H9 (cell line): ENCODE results near the gene HAUS1. TPM values are rescaled to one million over a fixed set of nuclear protein-coding genes. Genes with fewer than 3 reads are reported as not detected.

Source experiments
- DNase-seq: peaks from one replicate; pipeline ENCODE4 v3.0.0-alpha.2; 2017
- H2AFZ ChIP-seq: one replicate; pipeline ENCODE4 v1.6.1; 2013; ENCODE audit warnings: mild to moderate bottlenecking, low read length, control low read depth, moderate library complexity
- H2AK5ac ChIP-seq: 2 replicates; pipeline ENCODE4 v1.6.1; 2013; ENCODE audit warnings: low read length, control low read depth, mixed read lengths; ENCODE audit not compliant: insufficient read length
- H2BK120ac ChIP-seq: one replicate; pipeline ENCODE4 v1.6.1; 2013; ENCODE audit warnings: low read depth, mild to moderate bottlenecking, low read length, control low read depth, inconsistent platforms; ENCODE audit not compliant: poor library complexity, severe bottlenecking
- H2BK12ac ChIP-seq: 2 replicates; pipeline ENCODE4 v1.6.1; 2013; ENCODE audit warnings: low read length, control low read depth, mixed read lengths, low read depth; ENCODE audit not compliant: insufficient read length
- H2BK15ac ChIP-seq: 2 replicates; pipeline ENCODE4 v1.6.1; 2013; ENCODE audit warnings: low read depth, low read length, control low read depth
- H2BK20ac ChIP-seq: one replicate; pipeline ENCODE4 v1.6.1; 2013; ENCODE audit warnings: low read depth, mild to moderate bottlenecking, low read length, control low read depth, inconsistent platforms; ENCODE audit not compliant: poor library complexity, severe bottlenecking
- H2BK5ac ChIP-seq: 2 replicates; pipeline ENCODE4 v1.6.1; 2013; ENCODE audit warnings: low read length, control low read depth, mixed read lengths; ENCODE audit not compliant: insufficient read length
- H3K14ac ChIP-seq: 2 replicates; pipeline ENCODE4 v1.6.1; 2013; ENCODE audit warnings: low read length, control low read depth; ENCODE audit not compliant: insufficient read depth
- H3K18ac ChIP-seq: 2 replicates; pipeline ENCODE4 v1.6.1; 2013; ENCODE audit warnings: low read depth, mild to moderate bottlenecking, mixed read lengths, low read length, control low read depth; ENCODE audit not compliant: insufficient read length
- H3K23ac ChIP-seq: 2 replicates; pipeline ENCODE4 v1.6.1; 2013; ENCODE audit warnings: low read length, control low read depth, mixed read lengths, low read depth; ENCODE audit not compliant: insufficient read length
- H3K23me2 ChIP-seq: 2 replicates; pipeline ENCODE4 v1.6.1; 2013; ENCODE audit warnings: low read depth, mild to moderate bottlenecking, mixed read lengths, low read length, control low read depth; ENCODE audit not compliant: insufficient read length, poor library complexity, severe bottlenecking
- H3K27ac ChIP-seq: 2 replicates; pipeline ENCODE4 v1.5.1; 2013; ENCODE audit warnings: low read length, control low read depth, mixed read lengths, low read depth; ENCODE audit not compliant: insufficient read length
- H3K27me3 ChIP-seq: 2 replicates; pipeline ENCODE4 v1.6.1; 2013; ENCODE audit warnings: low read length, control low read depth, inconsistent platforms; ENCODE audit not compliant: insufficient read depth
- H3K4ac ChIP-seq: 2 replicates; pipeline ENCODE4 v1.6.1; 2013; ENCODE audit warnings: low read depth, mild to moderate bottlenecking, control low read depth, inconsistent platforms, low read length, moderate library complexity
- H3K4me1 ChIP-seq: 2 replicates; pipeline ENCODE4 v1.6.1; 2013; ENCODE audit warnings: low read length, control low read depth, inconsistent platforms; ENCODE audit not compliant: insufficient read depth
- H3K4me2 ChIP-seq: 2 replicates; pipeline ENCODE4 v1.6.1; 2013; ENCODE audit warnings: low read length, control low read depth, mixed read lengths; ENCODE audit not compliant: insufficient read length, insufficient read depth
- H3K56ac ChIP-seq: 2 replicates; pipeline ENCODE4 v1.6.1; 2013; ENCODE audit warnings: low read depth, mild to moderate bottlenecking, mixed read lengths, low read length, control low read depth; ENCODE audit not compliant: insufficient read length
- H3K79me1 ChIP-seq: 2 replicates; pipeline ENCODE4 v1.6.1; 2013; ENCODE audit warnings: low read depth, mild to moderate bottlenecking, moderate library complexity, low read length, control low read depth, inconsistent platforms; ENCODE audit not compliant: insufficient read depth, poor library complexity, severe bottlenecking
- H3K79me2 ChIP-seq: 2 replicates; pipeline ENCODE4 v1.6.1; 2013; ENCODE audit warnings: low read length, control low read depth, inconsistent platforms; ENCODE audit not compliant: insufficient read depth
- H3K9ac ChIP-seq: 2 replicates; pipeline ENCODE4 v1.6.1; 2013; ENCODE audit warnings: low read length, control low read depth, mixed read lengths; ENCODE audit not compliant: insufficient read length; ENCODE audit errors: extremely low read depth
- H3K9me3 ChIP-seq: one replicate; pipeline ENCODE4 v1.6.1; 2013; ENCODE audit warnings: low read depth, low read length, inconsistent platforms; ENCODE audit not compliant: control insufficient read depth
- H3T11ph ChIP-seq: one replicate; pipeline ENCODE4 v1.6.1; 2013; ENCODE audit warnings: mild to moderate bottlenecking, low read length, control low read depth, inconsistent platforms
- H4K20me1 ChIP-seq: one replicate; pipeline ENCODE4 v1.6.1; 2013; ENCODE audit not compliant: control insufficient read depth, insufficient read length, insufficient read depth
- H4K5ac ChIP-seq: 2 replicates; pipeline ENCODE4 v1.6.1; 2013; ENCODE audit warnings: low read depth, mild to moderate bottlenecking, mixed read lengths, low read length, control low read depth; ENCODE audit not compliant: insufficient read length
- H4K8ac ChIP-seq: replicated peaks from 2 replicates; pipeline ENCODE4 v1.6.1; 2013; ENCODE audit warnings: low read length, control low read depth, mixed read lengths, low read depth; ENCODE audit not compliant: insufficient read length
- H4K91ac ChIP-seq: 2 replicates; pipeline ENCODE4 v1.6.1; 2013; ENCODE audit warnings: low read depth, mild to moderate bottlenecking, moderate library complexity, mixed read lengths, low read length, control low read depth; ENCODE audit not compliant: insufficient read length
- H3K27ac Mint-ChIP-seq, 3 experiments: 2 replicates in 2 of 3; 3 replicates in 1 of 3; pipeline ENCODE4 v1.8.0; 2020 to 2021; ENCODE audit warnings: mixed read lengths in 3 of 3, mild to moderate bottlenecking in 1 of 3, moderate library complexity in 1 of 3
- H3K27me3 Mint-ChIP-seq: 2 replicates; pipeline ENCODE4 v1.8.0; 2021; ENCODE audit warnings: low read depth, mild to moderate bottlenecking, moderate library complexity, mixed read lengths
- H3K36me3 Mint-ChIP-seq, 3 experiments: 2 replicates in 2 of 3; 3 replicates in 1 of 3; pipeline ENCODE4 v1.8.0; 2020 to 2021; ENCODE audit warnings: low read depth in 3 of 3, mixed read lengths in 3 of 3; ENCODE audit not compliant: insufficient read depth in 1 of 3
- H3K4me1 Mint-ChIP-seq, 2 experiments: 2 replicates each; pipeline ENCODE4 v1.8.0; 2020; ENCODE audit warnings: mixed read lengths in 2 of 2
- H3K4me3 Mint-ChIP-seq, 2 experiments: 2 replicates in 1 of 2; 3 replicates in 1 of 2; pipeline ENCODE4 v1.8.0; 2020 to 2021; ENCODE audit warnings: mild to moderate bottlenecking in 2 of 2, mixed read lengths in 2 of 2, moderate library complexity in 1 of 2
- H3K9me3 Mint-ChIP-seq, 2 experiments: 2 replicates in 1 of 2; 3 replicates in 1 of 2; pipeline ENCODE4 v1.8.0; 2020; ENCODE audit warnings: mild to moderate bottlenecking in 2 of 2, mixed read lengths in 2 of 2, moderate library complexity in 1 of 2
- WGBS: extraction: QIAGEN DNeasy Blood & Tissue Kit; methylation state at CpG from one replicate; pipeline ENCODE4 v1.1.7; 2013; ENCODE audit warnings: missing lambda C conversion rate, low lambda C conversion rate, mixed read lengths; ENCODE audit not compliant: insufficient read length; ENCODE audit errors: extremely low coverage; 5-methylcytosine and 5-hydroxymethylcytosine counted together
- total RNA-seq: library from RNA; stranded (reverse); gene quantifications from 2 replicates; pipeline ENCODE4 v1.2.1, GENCODE V29; 2021
- TF ChIP-seq, protein P1 (sequence below): fragments of 200-600 bp; sonication (generic); conservative IDR thresholded peaks from 3 replicates; pipeline ENCODE4 v1.8.0; 2021; ENCODE audit warnings: antibody characterized with exemption, mild to moderate bottlenecking

The HAUS1 gene
- total RNA-seq, 1 experiment from 2014 or later, result 87.0 TPM

DNA sequence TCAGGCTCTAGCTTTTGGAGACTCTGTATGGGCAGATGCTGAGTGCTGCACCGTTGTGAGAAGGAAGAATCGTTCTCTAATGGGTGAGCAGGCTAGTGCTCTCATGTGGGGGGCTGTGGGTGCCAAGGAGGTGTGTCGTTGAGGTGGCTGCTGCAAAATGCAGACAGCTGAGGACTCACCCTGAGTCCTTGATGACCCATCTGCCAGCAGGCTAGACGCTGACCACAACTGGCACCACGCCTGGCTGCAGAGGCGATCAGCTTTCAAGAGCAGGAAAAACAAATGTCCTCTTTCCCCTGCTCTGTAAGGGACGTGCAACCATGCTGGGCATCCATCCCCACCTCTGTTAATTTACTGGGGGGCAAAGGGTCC is 48.2 kb downstream of the HAUS1 start:
- Histone ChIP-seq H3K23me2 (no peaks in the 10 kb centered on the region), H3K9me3 (no peaks in the 10 kb centered on the region), H2BK15ac (no peak overlapping the region), H3K27ac (no peak overlapping the region), H4K5ac (no peak overlapping the region), H2BK20ac (no peak overlapping the region), H2BK12ac (no peak overlapping the region), H3K18ac (no peak overlapping the region), H3T11ph (no peak overlapping the region), H3K79me2 (no peaks in the 10 kb centered on the region), H4K91ac (no peak overlapping the region), H3K79me1 (no peaks in the 10 kb centered on the region), H4K20me1 (no peaks in the 10 kb centered on the region), H3K9ac (no peak overlapping the region), H3K27me3 (no peaks in the 10 kb centered on the region), H2BK120ac (no peak overlapping the region), H2AK5ac (no peak overlapping the region), H2BK5ac (no peak overlapping the region), H3K4me2 (no peak overlapping the region), H2AFZ (no peak overlapping the region), H4K8ac (no peak overlapping the region), H3K4ac (no peak overlapping the region), H3K14ac (no peak overlapping the region), H3K4me1 (peaks cover 6% of the 10 kb centered on the region; the same call in 1 of the 2 replicates), H3K23ac (no peak overlapping the region), H3K56ac (no peak overlapping the region)
- no CpG with 5 or more reads among the region's 7 CpGs for WGBS
- TF ChIP-seq, protein P1, sequence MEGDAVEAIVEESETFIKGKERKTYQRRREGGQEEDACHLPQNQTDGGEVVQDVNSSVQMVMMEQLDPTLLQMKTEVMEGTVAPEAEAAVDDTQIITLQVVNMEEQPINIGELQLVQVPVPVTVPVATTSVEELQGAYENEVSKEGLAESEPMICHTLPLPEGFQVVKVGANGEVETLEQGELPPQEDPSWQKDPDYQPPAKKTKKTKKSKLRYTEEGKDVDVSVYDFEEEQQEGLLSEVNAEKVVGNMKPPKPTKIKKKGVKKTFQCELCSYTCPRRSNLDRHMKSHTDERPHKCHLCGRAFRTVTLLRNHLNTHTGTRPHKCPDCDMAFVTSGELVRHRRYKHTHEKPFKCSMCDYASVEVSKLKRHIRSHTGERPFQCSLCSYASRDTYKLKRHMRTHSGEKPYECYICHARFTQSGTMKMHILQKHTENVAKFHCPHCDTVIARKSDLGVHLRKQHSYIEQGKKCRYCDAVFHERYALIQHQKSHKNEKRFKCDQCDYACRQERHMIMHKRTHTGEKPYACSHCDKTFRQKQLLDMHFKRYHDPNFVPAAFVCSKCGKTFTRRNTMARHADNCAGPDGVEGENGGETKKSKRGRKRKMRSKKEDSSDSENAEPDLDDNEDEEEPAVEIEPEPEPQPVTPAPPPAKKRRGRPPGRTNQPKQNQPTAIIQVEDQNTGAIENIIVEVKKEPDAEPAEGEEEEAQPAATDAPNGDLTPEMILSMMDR, result no peak
- DNase-seq, result no peak
- Mint-ChIP-seq H3K4me3 (peak overlapping the region in 1 of 2 experiments; percentile 10; a peak in 1 of 5 replicates), H3K27ac (no peak overlapping the region), H3K27me3 (peaks cover 2% of the 10 kb centered on the region; the same call in 1 of the 2 replicates), H3K36me3 (peaks cover 0 to 4% (median 0%) of the 10 kb centered on the region in 3 experiments; a peak in 2 of 7 replicates), H3K4me1 (peaks cover 29 to 43% of the 10 kb centered on the region in 2 experiments), H3K9me3 (no peaks in the 10 kb centered on the region)
